Upper lobe of left lung (tissue), 4 donors: ENCODE measurements around the gene SLC35E3.

Experiments
- POLR2A ChIP-seq, 4 donors: fragments of 450-650 bp; IDR thresholded peaks; one replicate each; pipeline ENCODE4 v1.5.1; 2016 to 2017; ENCODE audit warnings: antibody characterized with exemption in 4 of 4, mild to moderate bottlenecking in 2 of 4
- POLR2AphosphoS5 ChIP-seq, 2 donors: sonication (generic); formaldehyde crosslinking; IDR thresholded peaks; one replicate each; pipeline ENCODE4 v1.5.1; 2017; ENCODE audit warnings: antibody characterized with exemption in 2 of 2
- TF ChIP-seq, protein P1 (sequence below), 6 experiments: fragments of 450-650 bp in 4 of 6; fragments of 200-600 bp in 2 of 6; sonication (generic) in 2 of 6; IDR thresholded peaks; one replicate each; pipeline ENCODE4 v1.5.1; 2016 to 2019; ENCODE audit warnings: antibody characterized with exemption in 6 of 6

DNA sequence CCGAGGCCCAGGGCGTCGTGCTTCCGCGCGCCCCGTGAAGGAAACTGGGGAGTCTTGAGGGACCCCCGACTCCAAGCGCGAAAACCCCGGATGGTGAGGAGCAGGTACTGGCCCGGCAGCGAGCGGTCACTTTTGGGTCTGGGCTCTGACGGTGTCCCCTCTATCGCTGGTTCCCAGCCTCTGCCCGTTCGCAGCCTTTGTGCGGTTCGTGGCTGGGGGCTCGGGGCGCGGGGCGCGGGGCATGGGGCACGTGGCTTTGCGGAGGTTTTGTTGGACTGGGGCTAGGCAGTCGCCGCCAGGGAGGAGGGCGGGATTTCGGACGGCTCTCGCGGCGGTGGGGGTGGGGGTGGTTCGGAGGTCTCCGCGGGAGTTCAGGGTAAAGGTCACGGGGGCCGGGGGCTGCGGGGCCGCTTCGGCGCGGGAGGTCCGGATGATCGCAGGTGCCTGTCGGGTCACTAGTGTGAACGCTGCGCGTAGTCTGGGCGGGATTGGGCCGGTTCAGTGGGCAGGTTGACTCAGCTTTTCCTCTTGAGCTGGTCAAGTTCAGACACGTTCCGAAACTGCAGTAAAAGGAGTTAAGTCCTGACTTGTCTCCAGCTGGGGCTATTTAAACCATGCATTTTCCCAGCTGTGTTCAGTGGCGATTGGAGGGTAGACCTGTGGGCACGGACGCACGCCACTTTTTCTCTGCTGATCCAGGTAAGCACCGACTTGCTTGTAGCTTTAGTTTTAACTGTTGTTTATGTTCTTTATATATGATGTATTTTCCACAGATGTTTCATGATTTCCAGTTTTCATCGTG, 62.6 kb downstream of the SLC35E3 start:
- peak in 2 of 4 donors; percentile 45 to 74 for TF ChIP-seq POLR2A (IDR thresholded peaks at IDR 0.05)
- TF ChIP-seq POLR2AphosphoS5 (IDR thresholded peaks at IDR 0.05), result peak; percentile 55 to 67
- TF ChIP-seq, protein P1, sequence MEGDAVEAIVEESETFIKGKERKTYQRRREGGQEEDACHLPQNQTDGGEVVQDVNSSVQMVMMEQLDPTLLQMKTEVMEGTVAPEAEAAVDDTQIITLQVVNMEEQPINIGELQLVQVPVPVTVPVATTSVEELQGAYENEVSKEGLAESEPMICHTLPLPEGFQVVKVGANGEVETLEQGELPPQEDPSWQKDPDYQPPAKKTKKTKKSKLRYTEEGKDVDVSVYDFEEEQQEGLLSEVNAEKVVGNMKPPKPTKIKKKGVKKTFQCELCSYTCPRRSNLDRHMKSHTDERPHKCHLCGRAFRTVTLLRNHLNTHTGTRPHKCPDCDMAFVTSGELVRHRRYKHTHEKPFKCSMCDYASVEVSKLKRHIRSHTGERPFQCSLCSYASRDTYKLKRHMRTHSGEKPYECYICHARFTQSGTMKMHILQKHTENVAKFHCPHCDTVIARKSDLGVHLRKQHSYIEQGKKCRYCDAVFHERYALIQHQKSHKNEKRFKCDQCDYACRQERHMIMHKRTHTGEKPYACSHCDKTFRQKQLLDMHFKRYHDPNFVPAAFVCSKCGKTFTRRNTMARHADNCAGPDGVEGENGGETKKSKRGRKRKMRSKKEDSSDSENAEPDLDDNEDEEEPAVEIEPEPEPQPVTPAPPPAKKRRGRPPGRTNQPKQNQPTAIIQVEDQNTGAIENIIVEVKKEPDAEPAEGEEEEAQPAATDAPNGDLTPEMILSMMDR (IDR thresholded peaks at IDR 0.05), result peak in 2 of 6 experiments; percentile 4 to 12
